ENCODE measurements around the gene TAS2R60. TPM values are rescaled to one million over a fixed set of nuclear protein-coding genes. Genes with fewer than 3 reads are reported as not detected.

The TAS2R60 gene
- total and polyA plus RNA-seq, 2 donors (not counting 3 experiments of a cell fraction or from before 2014, with no cell fraction given), result not detected

GRCh38 chr7:143434660-143435059, 8.6 kb upstream of the TAS2R60 start:
- FAIRE-seq, result no peak
- Histone ChIP-seq H3K27me3 (ENCODE audit: control insufficient read depth in 2 of 2, insufficient read depth in 2 of 2, low read length in 2 of 2) (no peaks in the 10 kb centered on the region), H3K27ac (ENCODE audit: insufficient read depth, low read depth, low read length) (no peak overlapping the region), H3K9ac (replicated peaks; ENCODE audit: extremely low read depth, insufficient read depth, low read length) (no peak overlapping the region), H3K79me2 (ENCODE audit: control insufficient read depth, insufficient read depth, low read length) (no peaks in the 10 kb centered on the region), H3K9me3 (replicated peaks; ENCODE audit: control insufficient read depth, insufficient read depth, low read length) (no peaks in the 10 kb centered on the region), H3K4me2 (ENCODE audit: insufficient read depth, low read length) (no peak overlapping the region), H3K9me1 (replicated peaks; ENCODE audit: control insufficient read depth, extremely low read depth, insufficient read depth, low read length) (no peaks in the 10 kb centered on the region), H2AFZ (ENCODE audit: low read depth, low read length) (no peak overlapping the region), H4K20me1 (replicated peaks; ENCODE audit: control insufficient read depth, extremely low read depth, insufficient read depth, low read length) (no peaks in the 10 kb centered on the region), H3K36me3 (ENCODE audit: control insufficient read depth in 2 of 2, extremely low read depth in 1 of 2, insufficient read depth in 2 of 2, low read length in 2 of 2) (no peaks in the 10 kb centered on the region), H3K4me1 (ENCODE audit: control insufficient read depth, extremely low read depth, insufficient read depth, low read length) (peaks cover 36% of the 10 kb centered on the region), H3K4me3 (replicated peaks in 1 of 3; ENCODE audit: insufficient read depth in 1 of 3, low read depth in 1 of 3, low read length in 3 of 3) (no peak overlapping the region)
- ChIA-PET CTCF (interaction anchor here (1.6 to 2.0 kb wide), 4 partner anchors 17 to 70 kb away, joined by 4 to 6 read pairs (median 5); no protein-coding TSS in a partner anchor), POLR2A (no interaction called here)
- no TSS peak for BruUV-seq (replicated peaks)
- TF ChIP-seq POLR2AphosphoS5 (IDR thresholded peaks at IDR 0.05; ENCODE audit: insufficient read depth, low read depth, low read length), result no peak
- TF ChIP-seq CTCF (IDR thresholded peaks at IDR 0.05; ENCODE audit: extremely low read depth in 1 of 2, insufficient read depth in 1 of 2, low read depth in 1 of 2, low read length in 2 of 2), result no peak
- no peak for TF ChIP-seq POLR2A (IDR thresholded peaks at IDR 0.05; ENCODE audit: low read depth, low read length)
- TF ChIP-seq FOS (IDR thresholded peaks at IDR 0.05; ENCODE audit: borderline replicate concordance, insufficient read depth, low read length), result no peak
- no peak for TF ChIP-seq EZH2 (IDR thresholded peaks at IDR 0.05; ENCODE audit: borderline replicate concordance, low read depth, low read length, severe bottlenecking)
- no peak for TF ChIP-seq JUN (IDR thresholded peaks at IDR 0.05; ENCODE audit: borderline replicate concordance, insufficient read depth, insufficient read length, low read depth)
- TF ChIP-seq MAX (IDR thresholded peaks at IDR 0.05; ENCODE audit: insufficient read depth, insufficient read length), result no peak
- no peak for TF ChIP-seq MYC (IDR thresholded peaks at IDR 0.05; ENCODE audit: low read depth, low read length)
- TF ChIP-seq GATA2 (IDR thresholded peaks at IDR 0.05; ENCODE audit: insufficient read depth, insufficient read length, low read depth, low read length), result no peak
- intact Hi-C loops (cut with micrococcal nuclease) (no loop called here), dilution Hi-C loops (cut with MboI; ENCODE audit: extremely low pct_ligation_motif_present, low sequenced_read_pairs) (no loop called here)
- no peak for DNase-seq (ENCODE audit: low read depth, low spot score)
